ENCODE data around the gene MPL. TPM values are rescaled to one million over a fixed set of nuclear protein-coding genes. Genes with fewer than 3 reads are reported as not detected.

Gene MPL
- total and polyA plus RNA-seq, 2 of the 13 experiments (the other 11 are each of a cell fraction or from before 2014, with no cell fraction given), result not detected

- no peak for TF ChIP-seq AFF4 (CRISPR knock-in tag; IDR thresholded peaks at IDR 0.05)
- peak; percentile 72; the same call in 1 of the 2 replicates for TF ChIP-seq ZNF414 (CRISPR knock-in tag; IDR thresholded peaks at IDR 0.05)
- TF ChIP-seq KDM1A (CRISPR knock-in tag; IDR thresholded peaks at IDR 0.05), result peak; percentile 54; the same call in 1 of the 2 replicates
- TF ChIP-seq ARHGAP35 (CRISPR knock-in tag; IDR thresholded peaks at IDR 0.05; ENCODE audit: borderline replicate concordance), result no peak; the same call in 1 of the 2 replicates
- 0 out of 2 replicates have a peak, but pooled peaks have one; percentile 45 for TF ChIP-seq ZNF292 (CRISPR knock-in tag; IDR thresholded peaks at IDR 0.05; ENCODE audit: borderline replicate concordance, low read depth)
- TF ChIP-seq BCL3 (CRISPR knock-in tag; IDR thresholded peaks at IDR 0.05), result peak; percentile 49; the same call in 1 of the 2 replicates
- peak; percentile 82 for TF ChIP-seq ZNF274 (CRISPR knock-in tag; IDR thresholded peaks at IDR 0.05)
- TF ChIP-seq KLF15 (CRISPR knock-in tag; IDR thresholded peaks at IDR 0.05; ENCODE audit: borderline replicate concordance), result no peak
- TF ChIP-seq SAFB2 (CRISPR knock-in tag; IDR thresholded peaks at IDR 0.05; ENCODE audit: borderline replicate concordance, low read depth), result no peak; the same call in 1 of the 2 replicates
- no peak for TF ChIP-seq ZNF138 (CRISPR knock-in tag; IDR thresholded peaks at IDR 0.05; ENCODE audit: low read depth)
- TF ChIP-seq ZBTB46 (CRISPR knock-in tag; IDR thresholded peaks at IDR 0.05; ENCODE audit: borderline replicate concordance), result no peak
- TF ChIP-seq ZMYM3 (CRISPR knock-in tag; IDR thresholded peaks at IDR 0.05), result no peak
- TF ChIP-seq HMGXB3 (CRISPR knock-in tag; IDR thresholded peaks at IDR 0.05; ENCODE audit: borderline replicate concordance), result peak; percentile 62; the same call in 1 of the 2 replicates
- no peak; the same call in 1 of the 2 replicates for TF ChIP-seq MIER2 (CRISPR knock-in tag; IDR thresholded peaks at IDR 0.05)
Measured at GRCh38 chr1:43389326-43390313, 52.0 kb downstream of the MPL start, which contains the start of the genes MED8 and SZT2 (continued).

Measured in HepG2 (cell line).